GM13977 (cell line): ENCODE measurements around the gene DRAXIN.

Source experiments
- DNase-seq: peaks from one replicate; pipeline ENCODE4 v3.0.0; 2012; ENCODE audit warnings: low spot score
- CTCF ChIP-seq: IDR thresholded peaks from 2 replicates; pipeline ENCODE4 v1.5.1; 2012; ENCODE audit warnings: mild to moderate bottlenecking, control low read depth; ENCODE audit not compliant: insufficient read depth; ENCODE audit errors: extremely low read depth, missing control alignments
- in situ Hi-C: fragments of 300-500 bp; cut with MboI; formaldehyde crosslinking; loops from one replicate; pipeline ENCODE4 v1.12.0; 2022; ENCODE audit warnings: low sequenced_read_pairs, low pct_unique_long_range_greater_than_20kb, mixed read lengths, inconsistent platforms; ENCODE audit not compliant: unreplicated experiment

The DRAXIN gene

GRCh38 chr1:11714831-11715575 lies 23.5 kb downstream of the DRAXIN start:
- no peak for DNase-seq
- no peak for TF ChIP-seq CTCF
- in situ Hi-C loops, result loop anchor here (10.0 kb wide), 1 partner anchor 50 kb away; the partner anchor contains the start of gene FBXO6

GRCh38 chr1:11719313-11720032 lies 28.0 kb downstream of the DRAXIN start:
- in situ Hi-C loops, result loop anchor here (10.0 kb wide), 1 partner anchor 55 kb away; the partner anchor contains the start of gene FBXO6
- TF ChIP-seq CTCF, result peak; percentile 97

GRCh38 chr1:11720033-11720376 lies 28.5 kb downstream of the DRAXIN start:
- in situ Hi-C loops, result no loop called here
- DNase-seq, result no peak
- no peak for TF ChIP-seq CTCF

More at GRCh38 chr1:11719313-11720032, 28.0 kb downstream of the DRAXIN start:
- DNase-seq, result peak; percentile 78

- in situ Hi-C loops, result no loop called here
- DNase-seq, result no peak
- TF ChIP-seq CTCF, result no peak
Observed at GRCh38 chr1:11720525-11720924, 29.0 kb downstream of the DRAXIN start.

GRCh38 chr1:11721311-11721710 lies 29.8 kb downstream of the DRAXIN start:
- in situ Hi-C loops, result no loop called here
- TF ChIP-seq CTCF, result no peak
- no peak for DNase-seq

GRCh38 chr1:11722538-11722937 lies 31.0 kb downstream of the DRAXIN start:
- in situ Hi-C loops, result no loop called here
- no peak for DNase-seq

More at GRCh38 chr1:11722538-11722937, 31.0 kb downstream of the DRAXIN start:
- no peak for TF ChIP-seq CTCF
